Eye (tissue), 1 donor: ENCODE results near the gene ACIN1.
A peak's percentile ranks its signal among the peaks of the same experiment; 100 is the strongest.

Experiments
- DNase-seq: peaks from one replicate; pipeline ENCODE4 v3.0.0-alpha.2; 2015

Gene ACIN1, protein sequence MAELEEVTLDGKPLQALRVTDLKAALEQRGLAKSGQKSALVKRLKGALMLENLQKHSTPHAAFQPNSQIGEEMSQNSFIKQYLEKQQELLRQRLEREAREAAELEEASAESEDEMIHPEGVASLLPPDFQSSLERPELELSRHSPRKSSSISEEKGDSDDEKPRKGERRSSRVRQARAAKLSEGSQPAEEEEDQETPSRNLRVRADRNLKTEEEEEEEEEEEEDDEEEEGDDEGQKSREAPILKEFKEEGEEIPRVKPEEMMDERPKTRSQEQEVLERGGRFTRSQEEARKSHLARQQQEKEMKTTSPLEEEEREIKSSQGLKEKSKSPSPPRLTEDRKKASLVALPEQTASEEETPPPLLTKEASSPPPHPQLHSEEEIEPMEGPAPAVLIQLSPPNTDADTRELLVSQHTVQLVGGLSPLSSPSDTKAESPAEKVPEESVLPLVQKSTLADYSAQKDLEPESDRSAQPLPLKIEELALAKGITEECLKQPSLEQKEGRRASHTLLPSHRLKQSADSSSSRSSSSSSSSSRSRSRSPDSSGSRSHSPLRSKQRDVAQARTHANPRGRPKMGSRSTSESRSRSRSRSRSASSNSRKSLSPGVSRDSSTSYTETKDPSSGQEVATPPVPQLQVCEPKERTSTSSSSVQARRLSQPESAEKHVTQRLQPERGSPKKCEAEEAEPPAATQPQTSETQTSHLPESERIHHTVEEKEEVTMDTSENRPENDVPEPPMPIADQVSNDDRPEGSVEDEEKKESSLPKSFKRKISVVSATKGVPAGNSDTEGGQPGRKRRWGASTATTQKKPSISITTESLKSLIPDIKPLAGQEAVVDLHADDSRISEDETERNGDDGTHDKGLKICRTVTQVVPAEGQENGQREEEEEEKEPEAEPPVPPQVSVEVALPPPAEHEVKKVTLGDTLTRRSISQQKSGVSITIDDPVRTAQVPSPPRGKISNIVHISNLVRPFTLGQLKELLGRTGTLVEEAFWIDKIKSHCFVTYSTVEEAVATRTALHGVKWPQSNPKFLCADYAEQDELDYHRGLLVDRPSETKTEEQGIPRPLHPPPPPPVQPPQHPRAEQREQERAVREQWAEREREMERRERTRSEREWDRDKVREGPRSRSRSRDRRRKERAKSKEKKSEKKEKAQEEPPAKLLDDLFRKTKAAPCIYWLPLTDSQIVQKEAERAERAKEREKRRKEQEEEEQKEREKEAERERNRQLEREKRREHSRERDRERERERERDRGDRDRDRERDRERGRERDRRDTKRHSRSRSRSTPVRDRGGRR

DNA sequence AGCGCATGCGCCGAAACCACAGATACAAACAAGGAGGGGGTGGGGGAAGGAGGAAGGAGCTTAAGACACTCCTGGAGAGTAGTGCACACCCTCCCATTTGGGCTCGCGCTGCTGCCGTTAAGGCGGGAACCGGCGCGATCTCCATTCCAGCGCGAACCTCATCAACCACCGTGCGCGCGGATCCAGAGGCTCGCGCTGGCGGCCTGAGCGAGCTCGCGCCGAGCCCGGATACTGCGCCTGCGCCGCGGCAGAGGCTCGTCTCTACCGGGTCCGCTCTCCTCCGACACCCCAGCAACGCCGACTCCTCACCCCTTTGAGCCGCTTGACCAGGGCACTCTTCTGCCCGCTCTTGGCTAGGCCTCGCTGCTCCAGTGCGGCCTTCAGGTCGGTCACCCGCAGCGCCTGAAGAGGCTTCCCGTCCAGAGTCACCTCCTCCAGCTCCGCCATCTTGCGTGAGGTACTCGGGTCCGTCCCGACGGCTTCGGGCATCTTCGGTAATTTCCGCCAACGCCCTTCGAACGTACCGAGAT lies at the start of gene ACIN1:
Gene ACIN1 (minus strand): TSS at position 471 of the 530 bp plus-strand sequence. CDS start 24 bp downstream, at position 447.
- DNase-seq = peak; percentile 95

DNA sequence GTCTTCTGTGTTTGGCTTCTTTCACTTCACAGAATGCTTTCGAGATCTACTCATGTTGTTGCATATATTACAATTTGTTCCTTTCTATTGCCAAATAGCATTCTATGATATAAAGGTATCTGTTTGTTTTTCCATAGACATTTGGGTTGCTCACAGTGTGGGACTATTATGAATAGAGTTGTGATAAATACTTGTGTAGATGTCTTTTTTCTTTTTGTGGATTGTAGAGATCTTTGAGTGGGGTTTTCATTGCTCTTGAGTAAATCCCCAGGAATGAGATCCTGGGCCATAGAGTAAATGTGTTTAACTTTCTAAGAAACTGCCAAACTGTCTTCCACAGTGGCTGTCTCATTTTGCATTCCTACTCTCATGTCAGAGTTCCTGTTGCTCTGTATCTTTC lies 49.0 kb upstream of the ACIN1 start:
- DNase-seq = no peak

DNA sequence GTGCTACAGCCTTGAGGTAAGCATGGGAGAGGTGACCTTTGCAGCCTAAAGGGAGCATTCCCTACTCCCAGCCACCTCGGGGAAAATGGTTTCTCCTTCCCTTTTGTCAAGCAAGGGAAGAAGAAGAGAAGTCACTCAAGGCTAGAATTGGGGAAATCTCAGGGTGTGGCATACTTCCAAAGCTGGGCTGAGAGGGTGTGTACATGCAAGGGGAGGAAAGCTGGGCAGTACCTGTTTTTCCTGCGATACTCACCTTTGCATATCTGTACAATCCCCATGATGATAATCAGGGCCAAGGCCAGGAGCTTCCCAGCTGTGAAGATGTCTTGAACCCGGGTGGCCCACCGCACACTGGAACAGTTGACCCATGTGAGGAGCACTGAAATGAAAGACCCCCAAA lies 47.9 kb upstream of the ACIN1 start:
- no peak for DNase-seq

DNA sequence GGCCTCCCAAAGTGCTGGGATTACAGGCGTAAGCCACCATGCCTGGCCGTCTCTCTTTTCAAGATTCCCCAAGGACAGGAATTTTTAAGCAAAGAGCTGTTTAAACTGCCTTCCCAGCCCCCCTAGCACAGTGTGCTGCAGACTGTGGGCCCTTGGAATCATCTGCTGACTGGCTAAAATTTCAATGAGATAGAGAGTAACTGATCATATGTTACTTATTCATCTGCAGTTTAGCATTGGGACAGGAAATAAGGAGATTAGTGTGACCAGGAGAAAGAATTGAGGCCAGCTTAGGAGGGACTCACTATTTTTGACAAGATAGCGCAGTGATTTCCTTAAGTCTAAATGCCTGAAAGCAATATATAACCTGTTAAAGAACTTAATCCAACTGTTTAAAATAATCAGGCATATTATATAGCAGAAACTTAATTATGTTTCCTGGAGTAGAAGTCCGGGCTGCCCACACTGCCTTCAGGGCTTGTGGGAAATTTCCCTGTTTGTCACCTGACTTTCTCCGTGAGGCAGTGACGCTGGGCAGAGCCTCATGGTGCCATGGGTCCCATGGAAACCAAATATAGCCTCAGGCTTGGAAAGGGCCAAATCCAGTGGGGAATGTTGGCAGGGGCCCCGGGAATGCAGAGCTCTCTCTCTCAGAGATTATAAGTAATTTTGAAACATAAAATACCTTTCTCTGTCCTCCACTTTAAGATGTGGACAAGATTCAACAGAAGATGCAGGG lies 46.9 kb upstream of the ACIN1 start:
- DNase-seq = peak; percentile 63

DNA sequence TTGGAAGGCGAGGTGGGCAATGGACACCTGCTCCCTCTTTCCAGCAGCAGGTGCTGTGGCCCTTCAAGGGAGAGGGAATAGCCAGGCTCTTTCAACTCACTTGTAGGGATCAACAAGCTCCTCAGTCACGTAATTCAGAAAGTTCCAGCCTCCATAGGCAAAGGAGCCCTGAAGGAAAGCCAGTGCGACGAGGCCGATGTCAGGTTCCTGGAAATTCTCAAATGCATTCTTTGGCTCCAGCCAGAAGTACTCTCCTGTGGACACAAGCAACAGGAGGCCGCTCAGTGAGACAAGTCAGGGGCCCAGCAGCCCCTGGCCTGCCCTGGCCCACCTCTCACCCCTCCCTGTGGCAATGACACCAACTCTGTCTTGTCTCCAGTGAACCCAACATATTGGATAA lies 45.4 kb upstream of the ACIN1 start:
- peak; percentile 27 for DNase-seq

DNA sequence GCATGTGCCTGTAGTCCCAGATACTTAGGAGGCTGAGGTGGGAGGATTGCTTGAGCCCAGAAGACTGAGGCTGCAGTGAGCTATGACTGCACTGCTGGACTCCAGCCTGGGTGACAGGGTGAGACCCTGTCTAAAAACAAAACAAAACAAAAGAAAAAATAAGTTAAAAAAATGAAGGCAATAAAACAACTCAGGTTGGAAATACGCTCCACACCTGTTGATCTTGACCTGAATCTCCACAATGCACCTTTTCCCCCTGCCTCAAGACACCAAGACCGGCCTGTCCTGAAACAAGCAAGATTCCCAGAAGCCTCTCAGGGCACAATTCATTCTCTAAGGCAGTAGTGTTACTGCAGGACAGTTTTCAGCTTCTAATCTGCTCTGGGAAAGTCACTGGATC lies 44.9 kb upstream of the ACIN1 start:
- DNase-seq = no peak

DNA sequence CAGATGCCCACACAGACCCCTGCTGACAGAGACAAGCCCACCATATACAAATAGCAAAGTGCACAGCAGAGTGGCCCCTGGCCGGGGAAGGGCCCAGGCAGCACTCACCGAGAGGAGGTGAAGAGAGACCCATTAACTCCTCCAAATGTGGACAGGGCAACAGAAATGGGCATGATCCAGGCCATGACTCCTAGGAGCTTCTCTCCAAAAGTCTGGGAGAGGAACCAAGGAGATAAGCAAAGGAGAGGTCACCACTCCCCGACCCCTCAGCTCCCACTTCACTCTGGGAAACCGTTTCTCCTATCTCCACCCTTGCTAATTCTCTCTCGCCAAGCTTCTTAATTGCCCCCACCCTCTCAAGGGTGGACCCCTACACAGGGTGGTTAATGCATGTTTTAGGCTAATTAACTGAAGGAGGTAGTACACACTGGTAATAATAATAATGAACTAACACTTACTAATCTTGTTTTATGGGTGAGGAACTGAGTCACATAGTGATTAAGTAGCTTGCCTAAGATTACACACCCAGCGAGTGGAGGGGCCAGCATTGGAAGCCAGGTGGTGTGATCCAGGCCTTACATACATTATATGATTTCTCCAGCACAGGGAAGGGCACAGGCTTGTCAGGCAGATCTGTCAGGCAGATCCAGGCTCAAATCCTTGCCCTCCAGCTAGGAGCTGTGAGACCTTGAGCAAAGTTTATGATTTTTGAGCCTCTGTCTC lies 43.0 kb upstream of the ACIN1 start:
- no peak for DNase-seq

DNA sequence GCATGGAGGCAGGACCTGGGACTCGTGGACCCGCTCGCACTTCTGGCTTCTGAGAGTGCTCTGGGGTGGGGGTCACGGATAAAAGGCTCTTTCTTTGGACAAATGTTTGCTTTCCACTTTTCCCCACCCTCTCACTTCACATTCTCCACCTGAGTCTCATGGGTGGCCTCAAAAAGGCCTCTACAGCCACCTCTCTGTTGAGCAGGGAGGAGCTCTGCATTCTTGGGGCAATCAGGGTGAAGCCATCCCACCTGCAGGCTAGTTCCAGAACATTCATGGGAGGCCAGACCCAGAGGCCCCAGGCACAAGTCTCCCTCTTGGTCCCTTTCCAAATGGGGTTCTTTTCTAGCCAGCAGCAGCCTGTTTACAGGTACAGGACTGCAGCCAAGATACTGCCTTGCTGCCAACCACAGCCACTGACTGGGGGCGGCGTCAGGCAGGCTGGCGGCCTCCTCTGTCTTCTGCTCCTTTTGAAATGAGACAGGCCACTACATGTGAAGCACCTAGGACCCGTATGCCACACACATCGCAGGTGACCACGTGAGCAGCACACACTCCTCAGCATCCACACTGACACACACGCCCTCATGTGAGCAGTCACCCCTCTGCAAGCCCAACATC lies 42.4 kb upstream of the ACIN1 start:
- DNase-seq = no peak

DNA sequence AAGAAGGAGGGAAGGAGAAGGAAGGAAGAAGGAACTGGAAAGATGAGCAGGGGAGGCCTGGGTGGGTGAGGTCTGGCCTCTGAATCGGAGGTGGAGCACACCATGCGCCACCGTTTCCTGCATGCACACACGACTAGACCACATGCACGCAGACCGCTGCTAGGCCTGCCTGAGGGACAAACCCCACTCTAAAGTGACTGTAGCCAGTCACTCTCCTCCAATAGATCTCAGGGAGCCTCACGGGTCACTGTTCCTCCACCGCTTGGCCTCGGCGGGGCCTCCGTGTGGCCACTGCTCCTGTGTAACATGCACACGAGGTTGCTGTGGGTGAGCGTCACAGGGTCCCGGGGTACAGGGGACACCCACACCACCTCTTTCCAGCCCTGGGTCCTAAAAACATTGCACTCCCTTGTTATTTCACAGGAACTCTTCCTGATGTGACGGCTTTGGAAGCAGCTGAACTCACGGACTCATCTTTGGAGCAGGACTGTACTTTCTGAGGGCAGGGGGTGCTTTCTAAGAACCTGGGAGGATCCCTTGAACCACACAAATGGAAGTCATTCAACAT lies 41.7 kb upstream of the ACIN1 start:
- no peak for DNase-seq

DNA sequence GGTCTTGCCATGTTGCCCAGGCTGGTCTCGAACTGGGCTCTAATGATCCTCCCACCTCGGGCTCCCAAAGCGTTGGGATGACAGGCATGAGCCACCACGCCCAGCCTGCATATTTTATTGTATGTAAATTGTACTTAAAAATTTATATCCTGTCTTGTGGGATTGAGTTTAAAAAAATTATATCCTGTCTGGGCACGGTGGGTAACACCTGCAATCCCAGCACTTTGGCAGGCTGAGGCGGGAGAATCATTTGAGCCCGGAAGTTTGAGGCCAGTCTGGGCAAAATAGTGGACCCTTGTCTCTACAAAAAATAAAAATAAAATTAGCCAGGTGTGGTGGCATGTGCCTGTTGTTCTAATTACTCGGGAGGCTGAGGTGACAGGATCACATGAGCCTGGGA lies 38.0 kb upstream of the ACIN1 start:
- DNase-seq = no peak

DNA sequence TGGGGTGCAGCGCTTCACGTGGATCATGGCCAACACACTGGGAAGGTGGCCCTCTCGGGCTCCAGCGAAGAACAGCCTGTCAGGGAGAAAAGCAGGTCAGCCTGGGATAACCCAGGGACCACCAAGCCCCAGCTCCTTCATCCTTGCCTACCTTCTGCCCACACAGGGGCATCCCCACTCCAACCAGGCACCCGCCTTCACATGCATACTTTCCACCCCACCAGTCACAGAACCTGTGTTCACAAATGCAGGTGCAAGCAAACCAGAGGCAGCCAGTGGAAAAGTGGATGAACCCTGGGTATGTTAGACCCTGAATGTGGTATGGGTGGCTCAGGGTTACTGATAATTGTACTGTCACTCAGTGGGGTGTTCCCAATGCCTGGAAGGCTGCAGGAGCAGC lies 36.5 kb upstream of the ACIN1 start:
- DNase-seq = no peak

DNA sequence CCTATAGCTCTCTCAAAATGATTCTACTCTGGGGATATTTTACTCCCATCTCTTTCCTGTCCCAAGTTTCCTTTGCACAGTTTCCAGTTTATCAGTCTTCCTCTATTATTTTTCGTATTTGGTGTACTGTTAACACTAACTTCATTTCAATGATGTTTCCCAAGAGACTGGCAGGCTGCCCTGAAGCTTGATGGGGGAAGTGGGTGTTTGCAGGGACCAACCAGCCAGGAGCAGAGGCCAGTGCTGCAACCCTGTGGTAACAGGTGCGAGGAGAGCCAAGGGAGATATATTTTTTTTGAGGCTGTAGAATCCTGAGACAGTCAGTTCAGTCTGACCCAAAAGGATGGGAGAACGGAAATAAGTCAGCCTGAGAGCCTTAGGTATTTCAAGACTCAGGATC lies 35.9 kb upstream of the ACIN1 start:
- DNase-seq = no peak

DNA sequence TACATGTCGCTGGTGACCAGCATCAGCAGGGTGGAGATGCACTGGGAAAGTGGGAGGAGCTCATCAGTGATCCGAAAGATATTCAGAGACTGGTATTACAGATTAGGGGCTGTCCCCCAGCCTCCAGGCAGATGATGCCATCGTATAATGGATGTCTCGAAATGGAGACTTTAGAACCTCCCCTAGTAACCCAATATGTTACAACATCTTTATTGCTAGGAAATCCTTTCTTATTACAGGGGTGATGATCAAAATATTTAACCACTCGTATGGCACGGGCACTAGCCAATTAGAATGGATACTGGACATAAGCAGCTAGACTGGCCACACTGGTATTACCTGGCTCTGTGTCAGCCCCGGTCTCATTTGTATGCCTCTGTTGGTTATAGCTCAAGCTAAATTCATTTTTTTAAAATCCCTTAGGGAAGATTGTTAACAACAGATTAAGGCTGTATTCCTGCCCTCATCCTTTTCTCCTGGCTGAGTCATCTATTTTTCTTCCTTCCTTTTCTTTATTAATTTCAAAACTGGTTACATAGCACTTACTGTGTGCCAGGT lies 34.9 kb upstream of the ACIN1 start:
- no peak for DNase-seq

DNA sequence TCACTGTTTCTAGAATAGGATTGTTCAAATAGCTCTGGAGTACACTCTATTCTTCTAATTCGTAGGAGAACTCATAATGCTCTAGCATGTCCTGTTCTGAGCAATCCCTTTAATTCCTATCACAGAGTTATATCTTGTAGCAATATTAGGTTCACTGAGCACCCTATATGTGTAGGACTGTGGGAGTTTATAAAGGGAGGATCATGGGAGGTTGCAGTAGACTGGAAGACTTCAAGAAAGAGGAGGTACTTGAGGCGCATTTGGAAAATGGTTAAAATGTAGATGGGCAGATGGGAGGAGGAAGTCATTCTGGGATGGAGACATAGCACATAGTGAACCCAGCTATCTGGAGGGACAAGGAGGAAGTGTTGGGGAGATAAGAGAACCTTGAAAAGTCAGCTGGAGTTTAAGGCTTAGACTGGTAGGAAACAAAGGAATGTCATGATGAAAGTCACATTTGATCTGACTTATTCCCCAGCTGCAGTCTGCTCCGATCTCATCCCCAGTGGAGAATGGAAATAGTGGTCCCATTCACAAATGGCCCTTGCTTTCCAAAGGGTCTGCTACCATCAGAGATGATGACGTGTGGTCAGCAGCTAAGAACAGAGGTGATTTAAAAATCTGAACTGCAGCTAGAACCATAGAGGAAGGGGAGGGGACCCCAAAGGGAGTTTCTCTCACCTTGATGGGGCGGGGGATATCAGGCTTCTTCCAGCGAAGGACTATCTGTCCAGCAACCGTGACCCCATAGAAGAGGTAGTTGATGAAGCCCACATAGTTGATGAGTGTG lies 34.2 kb upstream of the ACIN1 start:
- no peak for DNase-seq

DNA sequence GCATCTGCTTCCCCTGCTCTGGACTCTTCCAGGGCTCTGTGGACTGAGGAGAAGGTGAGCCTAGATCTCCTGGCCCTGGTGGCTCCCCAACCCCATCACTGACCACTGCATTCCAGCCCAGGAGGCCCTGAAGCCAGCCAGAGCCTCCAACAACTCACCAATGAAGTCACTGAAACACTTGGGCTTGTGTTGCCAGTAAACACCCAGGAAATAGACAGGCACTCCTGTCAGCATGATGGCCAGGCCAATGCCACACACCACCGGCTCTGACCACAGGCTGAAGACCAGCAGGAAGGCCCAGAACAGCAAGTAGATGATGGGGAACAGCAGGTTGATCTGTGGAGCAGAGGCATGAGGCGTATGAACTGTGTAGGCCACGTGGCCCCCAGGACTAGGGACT lies 32.9 kb upstream of the ACIN1 start:
- DNase-seq = no peak

DNA sequence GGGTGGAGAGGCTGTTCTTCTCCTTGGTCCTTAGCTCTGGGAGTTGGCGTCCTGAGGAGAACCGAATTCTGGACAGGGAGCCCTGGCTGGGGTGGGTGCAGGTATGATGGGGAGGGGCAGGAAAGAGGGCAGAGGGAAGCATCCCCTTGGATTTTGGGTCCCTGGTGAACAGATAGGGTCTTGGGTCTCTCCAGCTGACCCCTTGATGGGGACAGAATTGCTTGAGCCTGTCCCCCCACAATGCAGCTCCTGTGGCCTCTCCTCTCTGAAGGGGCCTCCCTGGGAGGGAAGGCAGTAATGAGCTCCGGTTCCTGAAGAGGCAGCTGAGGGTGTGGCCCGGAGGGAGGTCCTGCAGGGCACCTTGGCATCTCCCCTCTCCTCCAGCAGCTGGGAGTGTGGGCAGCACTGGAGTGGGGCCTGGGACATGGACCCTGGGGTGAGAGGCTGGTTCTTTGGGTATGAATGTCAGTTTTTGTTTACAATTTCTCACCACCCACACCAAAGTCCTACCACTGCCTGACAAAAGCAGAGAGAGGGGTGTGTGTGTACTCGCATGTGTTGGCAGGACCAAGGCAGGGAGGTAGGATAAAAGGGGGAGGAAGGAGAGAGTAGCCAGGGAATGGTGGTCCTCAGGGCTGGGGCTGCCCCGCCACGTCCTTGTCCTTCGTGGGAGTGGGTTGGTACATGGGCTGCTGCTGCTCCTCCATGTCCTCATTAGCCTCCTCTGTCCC lies 31.8 kb upstream of the ACIN1 start:
- DNase-seq = no peak

DNA sequence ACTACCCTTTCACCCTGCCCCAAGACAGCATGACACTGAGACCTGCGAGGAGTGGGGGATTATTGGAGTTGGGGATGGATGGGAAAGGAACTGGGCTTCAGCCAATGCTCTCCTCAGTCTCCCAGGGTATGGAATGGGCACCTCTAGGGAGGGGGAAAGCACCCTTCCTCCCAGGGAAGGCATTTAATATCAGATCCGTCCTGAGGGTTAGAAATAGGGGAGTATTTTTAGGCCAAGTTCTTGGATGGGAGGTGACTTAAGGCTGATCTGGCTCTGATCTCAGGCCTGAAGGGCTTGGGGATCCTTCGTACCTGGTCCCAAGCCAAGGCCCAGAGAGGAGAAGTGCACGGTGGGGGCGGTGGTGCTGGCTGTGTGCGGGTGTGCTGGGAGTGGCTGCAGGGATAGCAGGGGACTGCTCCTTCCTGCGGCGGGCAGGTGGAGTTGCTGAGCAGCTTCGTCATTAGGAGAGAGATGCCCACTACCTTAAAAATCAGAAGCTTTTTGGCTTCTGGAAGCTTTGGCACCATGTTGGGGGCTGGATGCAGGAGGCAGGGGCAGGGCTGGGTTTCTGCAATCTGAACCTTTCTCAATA lies 31.1 kb upstream of the ACIN1 start:
- DNase-seq = no peak

DNA sequence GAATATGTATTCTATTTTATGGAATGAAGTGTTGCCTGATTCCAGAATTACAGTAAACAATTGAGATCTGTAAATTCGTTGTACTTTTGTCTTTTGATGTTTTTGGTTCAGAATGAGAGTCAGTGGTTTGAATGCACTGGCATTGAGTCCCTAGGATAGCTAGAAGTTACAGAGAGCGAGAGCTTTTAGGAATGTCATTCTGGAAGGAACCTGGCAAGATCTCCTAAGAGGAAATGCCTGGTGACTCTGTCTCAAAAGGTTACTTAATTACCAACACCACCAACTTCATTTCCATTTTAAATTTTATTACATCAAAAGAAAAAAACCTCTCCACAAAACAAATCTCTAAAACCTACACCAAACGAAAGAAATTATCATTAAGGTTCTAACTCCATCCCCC lies 30.1 kb upstream of the ACIN1 start:
- DNase-seq = no peak
